ENCODE measurements around the gene HPF1.

GRCh38 chr4:169727616-169728015, 30.1 kb downstream of the HPF1 start:
- TF ChIP-seq POLR2A (IDR thresholded peaks at IDR 0.05) = no peak
- TF ChIP-seq CTCF (IDR thresholded peaks at IDR 0.05) = no peak
- no peak for TF ChIP-seq POLR2AphosphoS5 (IDR thresholded peaks at IDR 0.05)
- TF ChIP-seq EP300 (IDR thresholded peaks at IDR 0.05) = no peak

Data from upper lobe of left lung (tissue), 4 donors.